NT2/D1 (cell line): Measurements from ENCODE around the gene ARHGAP20.

ENCODE experiments used
- DNase-seq: peaks from one replicate; pipeline ENCODE4 v3.0.0-alpha.2; 2011; ENCODE audit warnings: low read depth, low spot score
- H3K27me3 ChIP-seq: 2 replicates; pipeline ENCODE4 v1.6.0; 2011; ENCODE audit warnings: mild to moderate bottlenecking; ENCODE audit not compliant: insufficient read length, insufficient read depth
- H3K36me3 ChIP-seq: 2 replicates; pipeline ENCODE4 v1.6.1; 2011; ENCODE audit warnings: mild to moderate bottlenecking, low read length, mixed read lengths; ENCODE audit not compliant: insufficient read depth, insufficient read length
- H3K4me1 ChIP-seq: 2 replicates; pipeline ENCODE4 v1.5.1; 2011; ENCODE audit not compliant: insufficient read depth, insufficient read length
- H3K4me3 ChIP-seq: 2 replicates; pipeline ENCODE4 v1.5.1; 2011; ENCODE audit warnings: low read depth; ENCODE audit not compliant: insufficient read length
- H3K9ac ChIP-seq: 2 replicates; pipeline ENCODE4 v1.6.0; 2011; ENCODE audit warnings: low read depth; ENCODE audit not compliant: insufficient read length
- H3K9me3 ChIP-seq: 2 replicates; pipeline ENCODE4 v1.5.1; 2011; ENCODE audit warnings: mild to moderate bottlenecking, low read length; ENCODE audit not compliant: insufficient read depth
- SUZ12 ChIP-seq: IDR thresholded peaks from 2 replicates; pipeline ENCODE4 v1.6.1; 2011; ENCODE audit not compliant: insufficient read length, insufficient read depth; ENCODE audit errors: extremely low read depth
- YY1 ChIP-seq: IDR thresholded peaks from 2 replicates; pipeline ENCODE4 v1.6.1; 2011; ENCODE audit not compliant: insufficient read length, insufficient read depth
- ZNF274 ChIP-seq: IDR thresholded peaks from 2 replicates; pipeline ENCODE4 v1.6.1; 2011; ENCODE audit warnings: mild to moderate bottlenecking, low read depth, low read length

Gene ARHGAP20

DNA sequence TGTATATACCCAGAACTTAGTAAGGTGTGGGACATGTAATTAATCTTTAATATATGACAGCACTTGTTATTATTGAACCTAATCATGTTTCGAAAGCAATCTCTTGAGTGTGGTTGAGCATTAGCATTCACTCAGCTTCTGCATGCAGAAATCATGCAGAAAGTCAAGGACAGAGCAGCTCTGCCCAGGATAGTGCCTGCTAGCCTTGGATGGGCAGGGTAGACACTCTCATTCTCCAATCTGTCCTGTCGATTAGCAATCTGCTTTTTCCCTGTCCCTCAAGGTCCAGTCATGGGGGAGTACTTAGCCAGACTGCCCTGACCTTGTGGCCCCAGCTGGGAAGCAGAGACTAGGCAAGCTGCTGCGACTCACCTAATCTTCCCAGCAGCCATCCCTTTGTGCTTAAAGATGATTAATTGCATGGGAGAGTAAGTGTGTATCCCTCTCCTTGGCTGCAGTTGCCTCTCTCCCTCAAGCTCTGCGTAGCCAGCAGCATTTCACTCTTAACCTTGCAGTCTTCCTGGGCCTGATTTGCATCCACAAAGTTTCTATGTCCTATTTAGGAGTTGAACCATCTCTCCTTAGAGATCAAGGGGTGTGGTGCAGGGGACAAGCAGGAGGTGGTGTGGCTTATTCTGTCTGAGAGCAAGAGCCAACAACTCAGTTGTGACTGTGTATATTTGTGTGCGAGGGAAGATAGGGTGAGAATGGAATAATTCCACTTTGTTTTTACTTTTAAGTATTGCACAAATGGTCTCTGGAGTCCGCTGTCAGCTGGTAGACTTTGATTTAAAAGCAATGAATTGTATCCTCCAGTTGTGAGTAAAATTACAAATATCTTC, 181.1 kb downstream of the ARHGAP20 start:
- no peak for DNase-seq
- peaks cover 8% of the 10 kb centered on the region; the same call in 1 of the 2 replicates for H3K9me3 ChIP-seq
- TF ChIP-seq SUZ12 (no peak), ZNF274 (no peak), YY1 (no peak)

GRCh38 chr11:110529043-110529442, 183.2 kb downstream of the ARHGAP20 start:
- no peak for TF ChIP-seq ZNF274
- no peak for TF ChIP-seq SUZ12
- no peak for TF ChIP-seq YY1
- no peaks in the 10 kb centered on the region for H3K4me1 ChIP-seq
- DNase-seq = peak; percentile 43
- no peak overlapping the region for H3K4me3 ChIP-seq
- no peak overlapping the region for H3K9ac ChIP-seq
- H3K27me3 ChIP-seq = no peaks in the 10 kb centered on the region
- peaks cover 8% of the 10 kb centered on the region; the same call in 1 of the 2 replicates for H3K9me3 ChIP-seq
- H3K36me3 ChIP-seq = no peaks in the 10 kb centered on the region

More for the DNA sequence above, 181.1 kb downstream of the ARHGAP20 start:
- H3K4me3 ChIP-seq = no peak overlapping the region
- H3K9ac ChIP-seq = no peak overlapping the region
- H3K4me1 ChIP-seq = no peaks in the 10 kb centered on the region
- H3K27me3 ChIP-seq = no peaks in the 10 kb centered on the region
- H3K36me3 ChIP-seq = no peaks in the 10 kb centered on the region

DNA sequence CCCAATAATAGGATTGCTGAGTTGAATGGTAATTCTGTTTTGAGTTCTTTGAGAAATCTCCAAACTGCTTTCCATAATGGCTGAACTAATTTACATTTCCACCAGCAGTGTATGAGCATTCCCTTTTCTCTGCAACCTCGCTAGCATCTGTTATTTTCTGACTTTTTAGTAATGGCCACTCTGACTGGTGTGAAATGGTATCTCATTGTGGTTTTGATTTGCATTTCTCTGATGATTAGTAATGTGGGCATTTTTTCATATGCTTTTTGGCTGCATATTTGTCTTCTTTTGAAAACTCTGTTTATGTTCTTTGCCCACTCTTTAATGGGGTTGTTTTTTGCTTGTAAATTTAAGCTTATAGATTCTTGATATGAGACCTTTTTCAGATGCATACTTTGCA, 185.1 kb downstream of the ARHGAP20 start:
- Histone ChIP-seq H3K9ac (no peak overlapping the region), H3K9me3 (peaks cover 8% of the 10 kb centered on the region; the same call in 1 of the 2 replicates)
- DNase-seq = no peak

More for the DNA sequence above, 185.1 kb downstream of the ARHGAP20 start:
- no peaks in the 10 kb centered on the region for H3K4me1 ChIP-seq
- no peaks in the 10 kb centered on the region for H3K36me3 ChIP-seq
- no peak overlapping the region for H3K4me3 ChIP-seq
- TF ChIP-seq ZNF274 (no peak), YY1 (no peak), SUZ12 (no peak)
- no peaks in the 10 kb centered on the region for H3K27me3 ChIP-seq
